Left hindlimb (tissue), 1 donor: ENCODE data around the gene ANK3.

Experiments
- DNase-seq: peaks from one replicate; pipeline ENCODE4 v3.0.0-alpha.2; 2018

ANK3 gene

GRCh38 chr10:60271319-60272040 lies 118.2 kb downstream of the ANK3 start:
- DNase-seq: no peak

GRCh38 chr10:60270426-60270825 lies 119.2 kb downstream of the ANK3 start:
- no peak for DNase-seq

- no peak for DNase-seq
Observed at GRCh38 chr10:60267802-60268201, 121.9 kb downstream of the ANK3 start.

- DNase-seq: no peak
Observed at GRCh38 chr10:60266513-60266912, 123.2 kb downstream of the ANK3 start.

- DNase-seq: no peak
Observed at GRCh38 chr10:60262647-60263126, 127.0 kb downstream of the ANK3 start.

GRCh38 chr10:60260321-60260720 lies 129.4 kb downstream of the ANK3 start:
- DNase-seq: no peak

GRCh38 chr10:60258429-60258797 lies 131.3 kb downstream of the ANK3 start:
- no peak for DNase-seq

GRCh38 chr10:60257767-60258428 lies 131.8 kb downstream of the ANK3 start:
- no peak for DNase-seq

- no peak for DNase-seq
Observed at GRCh38 chr10:60254776-60255175, 134.9 kb downstream of the ANK3 start.

- DNase-seq: no peak
Observed at GRCh38 chr10:60253484-60253883, 136.2 kb downstream of the ANK3 start.

GRCh38 chr10:60252688-60253087 lies 137.0 kb downstream of the ANK3 start:
- DNase-seq: no peak

GRCh38 chr10:60246382-60246781 lies 143.3 kb downstream of the ANK3 start:
- DNase-seq: no peak

- DNase-seq: no peak
Observed at GRCh38 chr10:60239228-60239627, 150.4 kb downstream of the ANK3 start.

- peak; percentile 31 for DNase-seq
Observed at GRCh38 chr10:60238759-60239100, 150.9 kb downstream of the ANK3 start.

- no peak for DNase-seq
Observed at GRCh38 chr10:60237977-60238758, 151.5 kb downstream of the ANK3 start.

- DNase-seq: peak; percentile 29
Observed at GRCh38 chr10:60236869-60237524, 152.7 kb downstream of the ANK3 start.

- no peak for DNase-seq
Observed at GRCh38 chr10:60235001-60235400, 154.7 kb downstream of the ANK3 start.

GRCh38 chr10:60234551-60234950 lies 155.1 kb downstream of the ANK3 start:
- DNase-seq: no peak

GRCh38 chr10:60230892-60231291 lies 158.8 kb downstream of the ANK3 start:
- DNase-seq: no peak

GRCh38 chr10:60224066-60224705 lies 165.5 kb downstream of the ANK3 start:
- DNase-seq: no peak

- no peak for DNase-seq
Observed at GRCh38 chr10:60222047-60222446, 167.6 kb downstream of the ANK3 start.

- DNase-seq: no peak
Observed at GRCh38 chr10:60212195-60212594, 177.5 kb downstream of the ANK3 start.
